GM12892 (cell line): Measurements from ENCODE around the gene NCAM1.

Source experiments
- DNase-seq: peaks from one replicate; pipeline ENCODE4 v3.0.0; 2011; ENCODE audit not compliant: insufficient read length
- FAIRE-seq: peaks from 2 replicates; lab custom pipeline; 2011; peaks lifted over from hg19 to GRCh38; lab: Jason Lieb, UNC
- POLR2A ChIP-seq: IDR thresholded peaks from 2 replicates; pipeline ENCODE4 v1.6.1; 2011; ENCODE audit warnings: low read depth, low read length, control low read depth
- POLR2AphosphoS5 ChIP-seq: IDR thresholded peaks from 2 replicates; pipeline ENCODE4 v1.6.1; 2011; ENCODE audit warnings: low read depth, low read length, control low read depth
- TAF1 ChIP-seq: IDR thresholded peaks from 2 replicates; pipeline ENCODE4 v1.6.1; 2011; ENCODE audit warnings: low read depth, mild to moderate bottlenecking, control low read depth, low read length, borderline replicate concordance

Gene NCAM1

DNA sequence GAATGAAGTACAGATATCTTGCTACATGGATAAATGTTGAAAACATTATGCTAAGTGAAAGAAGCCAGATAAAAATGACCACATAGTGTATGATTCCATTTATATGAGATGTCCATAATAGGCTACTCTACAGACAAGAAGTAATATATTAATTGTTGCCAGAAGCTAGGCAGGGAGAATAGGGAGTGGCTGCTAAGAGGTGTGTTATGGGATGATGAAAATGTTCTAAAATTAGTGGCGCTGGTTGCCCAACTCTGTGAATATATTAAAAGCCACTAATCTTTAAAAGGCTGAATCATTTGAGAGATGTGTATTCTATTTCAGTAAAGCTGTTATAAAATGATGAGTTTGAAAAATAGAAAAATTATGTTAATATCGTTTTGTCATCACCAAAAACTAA lies 144.4 kb downstream of the NCAM1 start:
- FAIRE-seq (no peak), DNase-seq (no peak)
- TF ChIP-seq POLR2AphosphoS5 = no peak
- TF ChIP-seq POLR2A = no peak
- TF ChIP-seq TAF1 = no peak

DNA sequence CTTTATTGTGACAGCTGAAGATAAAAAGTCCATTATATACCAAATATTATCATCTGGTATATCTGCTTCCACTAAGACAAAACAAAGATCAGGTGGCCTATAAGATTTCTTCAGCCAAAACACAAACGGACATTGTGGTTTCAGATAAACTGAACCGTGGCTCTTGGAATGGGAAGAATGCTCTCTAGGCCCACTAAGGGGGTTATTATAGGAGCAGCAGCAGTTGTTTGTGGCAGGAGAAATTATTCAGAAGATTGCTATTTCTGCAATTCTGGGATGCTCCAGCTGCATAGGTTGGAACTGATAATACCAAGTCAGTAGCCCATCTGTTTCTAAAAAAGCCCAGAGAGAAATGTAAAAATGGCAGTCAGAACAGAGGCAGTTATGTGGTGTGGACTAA lies 145.3 kb downstream of the NCAM1 start:
- DNase-seq (no peak), FAIRE-seq (no peak)
- TF ChIP-seq TAF1 (no peak), POLR2A (no peak), POLR2AphosphoS5 (no peak)

DNA sequence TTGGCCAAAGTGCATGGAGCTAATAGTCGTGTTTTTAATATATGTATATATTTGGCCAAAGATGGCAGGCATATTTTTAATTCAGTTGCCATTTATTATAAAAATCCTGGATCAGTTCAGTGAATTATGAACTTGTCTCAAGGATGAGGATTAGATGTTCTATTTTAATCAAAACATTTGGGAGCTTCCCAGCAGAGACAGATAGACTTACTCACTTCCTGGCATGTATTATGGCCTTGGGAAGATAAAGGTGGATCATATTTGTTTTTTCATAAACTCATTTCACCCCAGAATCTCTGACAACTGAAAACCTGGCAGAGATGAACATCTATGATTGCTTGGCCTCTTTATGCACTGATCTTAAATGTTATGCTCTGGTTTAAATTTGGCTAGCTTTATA lies 148.8 kb downstream of the NCAM1 start:
- TF ChIP-seq TAF1 (no peak), POLR2AphosphoS5 (no peak), POLR2A (no peak)
- FAIRE-seq = no peak
- no peak for DNase-seq

DNA sequence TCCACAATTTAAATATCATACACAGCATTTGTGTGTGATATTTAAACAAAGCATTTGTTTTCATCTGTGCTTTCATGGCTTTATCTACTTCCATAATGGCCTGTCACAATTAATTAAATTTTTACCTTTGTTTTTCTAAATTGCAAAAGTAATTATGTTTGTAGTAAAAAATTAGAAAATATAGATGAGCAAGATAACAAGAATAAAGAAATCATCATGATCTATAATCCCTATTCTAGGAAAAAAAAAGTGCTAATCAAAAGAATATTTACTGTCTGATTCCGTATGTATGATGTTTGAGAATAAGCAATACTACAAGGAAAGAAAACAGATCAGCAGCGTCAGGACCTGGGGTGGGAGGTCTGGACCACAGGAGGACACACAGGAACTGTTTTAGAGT lies 149.9 kb downstream of the NCAM1 start:
- no peak for TF ChIP-seq POLR2AphosphoS5
- no peak for FAIRE-seq
- DNase-seq = no peak

DNA sequence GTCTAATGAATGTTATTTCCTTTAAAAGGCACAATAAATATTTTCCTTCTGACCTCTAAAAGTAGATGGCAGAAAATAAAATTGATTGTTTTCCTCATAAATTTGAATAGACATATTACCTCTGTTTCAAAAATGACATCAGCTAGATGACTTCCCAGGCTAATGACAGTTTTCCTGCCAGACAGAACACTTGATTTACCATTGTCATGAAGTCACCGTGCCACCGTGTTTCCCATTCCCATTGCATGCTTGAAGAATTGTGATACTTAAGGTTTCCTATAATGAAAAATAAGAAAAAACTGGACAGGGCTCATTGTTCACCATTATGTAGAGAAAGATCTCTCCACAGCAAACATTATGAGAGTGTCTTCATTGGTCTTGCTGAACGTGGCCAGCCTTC lies 151.1 kb downstream of the NCAM1 start:
- no peak for FAIRE-seq
- TF ChIP-seq TAF1 (no peak), POLR2AphosphoS5 (no peak), POLR2A (no peak)
- DNase-seq = no peak

DNA sequence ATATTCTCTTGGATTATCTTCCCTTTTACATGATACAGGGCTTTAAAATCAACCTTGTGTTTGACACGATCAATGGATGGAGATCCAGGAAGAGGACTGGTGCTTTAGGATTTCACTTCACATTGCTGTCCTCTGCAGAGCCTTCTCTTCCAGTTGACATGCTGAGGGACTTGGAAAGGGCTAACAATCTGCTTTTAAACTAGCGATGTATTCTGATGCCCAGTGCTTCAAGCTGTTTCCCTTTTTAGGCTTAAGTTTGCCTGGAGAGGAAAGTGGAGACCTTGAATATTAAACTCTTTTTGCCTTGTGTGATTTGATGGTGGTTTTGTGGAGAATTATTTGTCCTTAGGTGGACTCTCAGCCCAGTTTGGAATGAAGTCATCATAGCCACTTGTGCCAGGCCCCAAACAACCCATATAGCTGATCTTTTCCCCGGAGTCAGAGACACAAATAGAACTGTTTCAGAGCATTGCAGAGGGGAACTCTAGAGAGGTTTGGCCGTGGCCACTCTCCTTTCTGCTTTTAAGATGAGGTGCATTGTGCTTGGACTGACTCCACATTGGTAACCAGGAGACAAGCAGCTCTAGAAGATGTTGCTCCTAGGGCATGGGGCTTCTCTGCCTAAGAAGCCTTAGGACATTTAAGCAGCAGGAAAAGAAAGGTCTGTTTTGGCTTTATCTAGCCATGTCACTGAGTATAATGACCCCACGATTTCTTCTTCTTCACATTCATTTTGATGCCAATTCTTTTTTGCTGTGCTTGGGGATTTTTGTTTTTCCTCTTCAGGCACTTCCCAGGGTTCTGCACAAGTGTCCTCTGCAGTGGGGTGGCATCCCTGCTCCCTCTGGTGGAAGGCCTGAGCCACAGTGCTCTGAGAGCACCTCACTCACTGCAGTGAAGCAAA lies 152.8 kb downstream of the NCAM1 start:
- no peak for FAIRE-seq
- TF ChIP-seq POLR2AphosphoS5 = no peak
- TF ChIP-seq TAF1 = no peak
- TF ChIP-seq POLR2A = no peak
- DNase-seq = no peak

DNA sequence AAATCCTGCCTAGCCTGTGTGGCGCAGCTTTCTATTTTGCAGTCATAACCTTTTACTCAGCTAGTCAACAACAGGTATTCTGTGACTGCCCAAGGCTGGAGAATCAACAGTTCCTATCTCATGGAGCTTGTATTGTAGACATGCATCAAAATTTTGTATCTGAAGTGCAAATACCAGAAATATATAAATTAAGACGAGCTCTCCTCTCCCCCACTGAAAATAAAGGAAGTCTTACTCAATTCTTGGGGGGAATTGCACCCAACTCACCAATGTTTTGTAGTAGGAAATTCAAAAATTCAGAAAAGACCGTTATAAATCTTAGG lies 153.4 kb downstream of the NCAM1 start:
- DNase-seq (no peak), FAIRE-seq (no peak)
- no peak for TF ChIP-seq TAF1
- no peak for TF ChIP-seq POLR2A
- TF ChIP-seq POLR2AphosphoS5 = no peak

DNA sequence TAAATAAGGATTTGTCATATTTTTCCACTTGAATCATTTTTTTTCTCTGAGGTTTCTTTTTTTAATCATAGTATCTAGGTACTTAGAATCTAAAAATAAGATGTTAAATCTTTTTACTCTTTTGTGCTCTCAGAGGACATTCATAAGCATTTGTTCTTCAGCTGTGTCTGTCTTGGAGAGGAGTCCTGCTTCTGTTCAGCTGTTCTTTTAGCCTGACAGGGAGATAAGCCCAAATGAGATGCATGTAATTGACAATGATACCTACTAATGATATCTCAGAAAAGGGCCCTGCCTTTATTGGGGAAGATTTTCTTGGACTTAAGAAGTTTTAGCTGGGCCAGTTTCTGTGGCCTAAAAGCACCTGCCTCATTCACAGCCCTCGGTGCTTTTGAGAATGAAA lies 156.9 kb downstream of the NCAM1 start:
- TF ChIP-seq POLR2AphosphoS5 (no peak), POLR2A (no peak), TAF1 (no peak)
- no peak for FAIRE-seq
- DNase-seq = no peak

DNA sequence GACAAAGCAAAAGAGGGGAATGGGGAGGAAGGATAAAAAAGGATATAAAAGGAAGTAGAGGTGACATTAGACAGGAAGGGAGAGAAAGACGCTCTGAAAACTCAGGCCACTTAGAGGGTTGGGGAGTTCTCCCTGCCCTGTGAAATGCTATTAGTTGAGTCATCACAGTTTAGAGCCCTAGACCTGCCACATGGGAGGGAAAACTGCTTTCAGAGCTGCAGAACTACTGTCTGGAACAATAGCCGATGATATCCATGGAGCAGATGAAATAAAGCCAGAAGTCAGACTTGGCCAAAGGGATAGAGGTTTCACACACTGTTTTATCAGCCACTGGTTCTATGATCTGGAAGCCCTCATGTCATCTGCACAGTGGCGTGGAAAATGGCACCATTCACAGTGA lies 157.9 kb downstream of the NCAM1 start:
- DNase-seq = no peak
- TF ChIP-seq TAF1 (no peak), POLR2A (no peak), POLR2AphosphoS5 (no peak)
- no peak for FAIRE-seq

DNA sequence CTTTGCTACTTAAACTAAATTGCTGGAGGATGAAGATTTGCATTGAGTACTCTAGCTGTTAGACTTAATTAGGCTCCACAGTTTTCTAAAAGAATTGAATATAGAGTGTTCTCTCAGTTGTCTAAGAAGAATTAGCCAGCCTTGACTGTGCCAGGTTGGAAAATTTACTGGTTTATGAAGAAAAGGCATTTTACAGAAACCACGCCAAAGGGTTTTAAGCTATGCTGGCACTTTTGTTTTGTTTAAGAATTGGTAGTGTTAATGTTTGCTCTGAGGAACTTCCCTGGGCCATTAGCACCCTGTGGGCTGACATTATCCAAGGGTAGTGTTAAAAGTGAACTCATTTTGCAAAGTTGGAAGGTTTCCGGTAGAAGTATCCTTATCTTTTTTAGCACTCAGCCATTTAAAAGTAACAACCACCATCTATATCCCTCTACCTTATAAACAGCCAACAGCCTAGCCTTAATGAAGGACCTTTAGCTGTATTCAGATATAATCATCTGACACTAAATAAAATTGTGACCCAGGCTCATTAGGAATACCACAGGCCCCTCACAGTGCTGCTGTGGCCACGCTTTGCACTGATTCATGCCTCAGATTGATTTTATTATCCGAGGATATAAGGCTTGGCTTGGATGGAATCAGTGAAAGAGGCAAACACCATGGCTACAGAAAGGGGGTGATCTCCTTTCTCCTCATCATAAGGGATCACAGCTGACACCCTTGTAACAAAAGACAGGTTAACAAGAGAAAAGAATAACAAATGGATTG lies 158.9 kb downstream of the NCAM1 start:
- no peak for FAIRE-seq
- DNase-seq = no peak
- no peak for TF ChIP-seq TAF1
- TF ChIP-seq POLR2A = no peak
- TF ChIP-seq POLR2AphosphoS5 = no peak

DNA sequence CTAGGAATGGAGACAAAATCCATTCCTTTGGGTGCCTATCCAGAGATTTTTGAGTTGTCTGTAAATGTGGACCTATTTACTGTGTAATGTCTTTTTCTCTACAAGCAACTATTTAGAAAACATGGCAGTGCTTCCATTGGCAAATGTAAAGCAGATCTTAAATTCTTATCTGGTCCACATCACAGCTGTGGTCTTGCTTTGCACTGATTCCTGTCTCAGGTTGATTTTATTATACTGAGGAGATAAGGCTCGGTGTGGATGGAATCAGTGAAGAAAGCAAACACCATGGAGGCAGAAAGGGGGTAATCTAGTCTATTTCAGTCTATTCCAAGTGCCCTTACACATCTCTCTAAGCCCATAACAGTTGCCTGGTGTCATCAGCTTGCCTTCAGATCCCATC lies 160.5 kb downstream of the NCAM1 start:
- FAIRE-seq (no peak), DNase-seq (no peak)
- TF ChIP-seq TAF1 (no peak), POLR2AphosphoS5 (no peak), POLR2A (no peak)

DNA sequence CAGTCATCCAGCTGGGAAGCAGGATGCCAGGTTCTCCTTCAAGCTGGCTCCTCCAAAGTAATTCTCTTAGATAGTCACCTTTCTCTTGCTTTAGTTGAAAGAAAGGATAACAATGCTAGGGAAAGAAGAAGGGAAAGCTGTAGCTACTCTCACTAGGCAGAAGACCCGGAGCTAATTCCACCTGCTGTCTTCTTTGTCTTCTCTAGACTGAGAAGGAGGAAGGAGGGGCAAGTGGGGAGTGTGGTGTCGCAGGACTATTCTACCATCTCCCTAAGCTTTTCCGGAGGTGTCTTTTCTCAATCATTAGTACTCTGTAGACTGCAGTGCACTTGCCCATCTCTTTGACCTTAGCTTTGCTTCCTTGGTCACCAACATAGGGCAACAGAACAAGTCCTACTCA lies 162.8 kb downstream of the NCAM1 start:
- DNase-seq = no peak
- TF ChIP-seq TAF1 = no peak
- no peak for TF ChIP-seq POLR2A
- TF ChIP-seq POLR2AphosphoS5 = no peak
- FAIRE-seq = no peak
